Kidney (tissue), 14 donors: ENCODE data around the gene OTULIN. TPM values are rescaled to one million over a fixed set of nuclear protein-coding genes. Genes with fewer than 3 reads are reported as not detected.

ENCODE experiments used
- DNase-seq, 5 donors: peaks; one replicate each; pipeline ENCODE4 v3.0.0-alpha.2; 2013 to 2020
- FAIRE-seq: peaks from 2 replicates; lab custom pipeline; 2012; peaks lifted over from hg19 to GRCh38; lab: Jason Lieb, UNC
- H3K27ac ChIP-seq, 2 donors: one replicate each; pipeline ENCODE4 v1.7.0; 2013; ENCODE audit warnings: low read depth in 2 of 2, low read length in 2 of 2, inconsistent platforms in 1 of 2
- H3K27me3 ChIP-seq: one replicate; pipeline ENCODE4 v1.7.1; 2013; ENCODE audit warnings: low read length, inconsistent platforms; ENCODE audit not compliant: control insufficient read depth, insufficient read depth
- H3K36me3 ChIP-seq, 3 donors: one replicate each; pipeline versions ENCODE4 v1.7.0 to v1.7.1; 2013; ENCODE audit warnings: low read length in 3 of 3, control low read depth in 1 of 3, inconsistent platforms in 1 of 3; ENCODE audit not compliant: insufficient read depth in 3 of 3, control insufficient read depth in 2 of 3
- H3K4me1 ChIP-seq, 3 donors: one replicate each; pipeline versions ENCODE4 v1.7.0 to v1.7.1; 2013; ENCODE audit warnings: low read length in 3 of 3, inconsistent platforms in 1 of 3, low read depth in 1 of 3; ENCODE audit not compliant: control insufficient read depth in 2 of 3, insufficient read depth in 2 of 3
- H3K4me3 ChIP-seq, 3 donors: one replicate each; pipeline versions ENCODE4 v1.7.0 to v1.8.1; 2013; ENCODE audit warnings: low read length in 3 of 3, control low read depth in 1 of 3, inconsistent platforms in 1 of 3
- H3K9ac ChIP-seq, 3 donors: one replicate each; pipeline versions ENCODE4 v1.7.0 to v1.7.1; 2013; ENCODE audit warnings: low read length in 3 of 3, control low read depth in 1 of 3, inconsistent platforms in 1 of 3
- H3K9me3 ChIP-seq, 3 donors: one replicate each; pipeline versions ENCODE4 v1.7.0 to v1.7.1; 2013; ENCODE audit warnings: low read length in 3 of 3, control low read depth in 1 of 3, inconsistent platforms in 1 of 3; ENCODE audit not compliant: control insufficient read depth in 2 of 3, insufficient read depth in 1 of 3
- CTCF ChIP-seq: IDR thresholded peaks from 3 replicates; pipeline ENCODE4 v1.5.1; 2012; ENCODE audit warnings: mild to moderate bottlenecking, moderate library complexity, borderline replicate concordance; ENCODE audit not compliant: insufficient read depth; ENCODE audit errors: extremely low read depth
- intact Hi-C: fragments of 100-400 bp; cut with DNase I; formaldehyde crosslinking; loops from one replicate; pipeline ENCODE4 v1.11.1; 2022
- polyA plus RNA-seq: library from polyadenylated mRNA; stranded (reverse); fragments of 350-450 nt; fragmentation: Illumina TruSeq; extraction: RNeasy Lipid Tissue Mini Kit (QIAGEN cat#74804); gene quantifications from one replicate; pipeline ENCODE4 v1.2.3, GENCODE V29; 2014; ENCODE audit warnings: low read depth, low replicate concordance; ENCODE audit not compliant: insufficient read depth
- total RNA-seq: library from RNA; stranded (reverse); fragmentation: NEBNext Ultra II Directional; extraction: Animal tissue kit (Norgen Biotek cat#: 25700); gene quantifications from one replicate; pipeline ENCODE4 v1.2.1, GENCODE V29; 2021
- donor health status: control.
- donor health status: control.
- donor health status: control.
- donor health status: control.
- donor health status: control.
- donor health status: DM: yes; HTN: yes; CAD: no.
- donor health status: Normal renal cell carcinoma (clear cell type).

Gene OTULIN
- total and polyA plus RNA-seq, 2 donors from 2014 or later, result 9.0 to 28.4 TPM

DNA sequence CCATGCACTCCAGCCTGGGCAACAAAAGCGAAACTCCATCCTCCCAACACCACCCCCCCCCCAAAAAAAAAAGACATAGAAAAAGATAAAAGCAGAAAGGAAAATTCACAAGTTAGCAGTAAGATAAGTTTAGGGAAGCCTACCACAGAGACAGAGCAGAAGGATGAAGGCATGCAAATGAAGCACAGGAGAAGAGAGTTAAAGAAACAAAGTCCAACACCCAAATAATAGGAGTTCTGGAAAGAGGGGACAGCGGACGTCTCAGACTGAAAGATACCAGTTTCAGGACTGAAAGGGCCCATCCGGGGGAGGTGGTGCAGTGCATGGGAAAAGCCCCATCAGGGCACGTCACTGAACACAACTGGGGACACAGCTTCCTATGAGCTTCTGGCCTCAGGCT is 54.3 kb downstream of the OTULIN start:
- no peak for FAIRE-seq
- H3K27me3 ChIP-seq, result no peaks in the 10 kb centered on the region
- no peak for TF ChIP-seq CTCF

DNA sequence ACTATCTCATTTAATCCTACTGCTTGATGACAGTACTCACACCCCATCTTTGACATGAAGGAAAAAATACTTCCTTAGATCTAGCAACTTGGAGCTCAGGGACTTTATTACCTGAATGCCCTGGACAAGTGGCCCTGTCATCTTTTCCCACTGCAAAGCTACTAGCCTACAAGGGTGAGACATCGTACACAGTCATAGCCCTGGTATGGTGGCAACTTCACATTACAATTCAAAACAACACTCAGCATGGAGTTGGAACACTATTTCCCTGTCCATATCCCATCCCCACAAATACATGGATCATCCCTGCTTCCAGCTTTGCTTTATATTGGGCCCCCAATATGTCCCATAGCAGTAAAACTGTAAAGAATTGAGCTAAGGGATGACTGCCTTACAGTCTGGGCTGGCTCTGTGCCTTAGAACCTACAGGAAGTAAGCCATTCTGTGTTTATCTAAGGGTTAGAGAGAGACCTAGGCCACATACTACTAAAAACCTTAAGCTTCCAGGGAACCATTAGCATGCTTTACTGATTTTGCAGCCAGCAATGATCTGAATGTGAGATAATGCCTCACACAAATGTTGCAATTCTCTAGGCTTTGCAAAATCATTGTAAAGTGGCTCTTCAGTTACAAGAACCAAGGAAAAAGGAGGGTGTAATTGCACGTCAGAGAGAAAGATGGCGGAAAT is 55.9 kb downstream of the OTULIN start:
- Histone ChIP-seq H3K27ac (no peak overlapping the region), H3K9me3 (no peaks in the 10 kb centered on the region), H3K4me3 (no peak overlapping the region), H3K4me1 (peaks cover 0 to 9% (median 0%) of the 10 kb centered on the region in 3 donors), H3K27me3 (no peaks in the 10 kb centered on the region), H3K36me3 (peaks cover 0 to 4% (median 4%) of the 10 kb centered on the region in 3 donors), H3K9ac (no peak overlapping the region)
- TF ChIP-seq CTCF, result no peak
- FAIRE-seq, result no peak
- intact Hi-C loops, result no loop called here
- DNase-seq, result no peak

More for the DNA sequence above, 54.3 kb downstream of the OTULIN start:
- H3K4me1 ChIP-seq, result peaks cover 0 to 9% (median 0%) of the 10 kb centered on the region in 3 donors
- peaks cover 0 to 14% (median 11%) of the 10 kb centered on the region in 3 donors for H3K36me3 ChIP-seq
- H3K27ac ChIP-seq, result no peak overlapping the region
- H3K9me3 ChIP-seq, result no peaks in the 10 kb centered on the region
- no peak overlapping the region for H3K4me3 ChIP-seq
- intact Hi-C loops, result no loop called here
- H3K9ac ChIP-seq, result no peak overlapping the region
- DNase-seq, result no peak

- no peak overlapping the region for H3K4me3 ChIP-seq
- TF ChIP-seq CTCF, result no peak
- intact Hi-C loops, result no loop called here
- FAIRE-seq (no peak), DNase-seq (no peak)
- no peaks in the 10 kb centered on the region for H3K9me3 ChIP-seq
- H3K4me1 ChIP-seq, result peaks cover 0 to 5% (median 0%) of the 10 kb centered on the region in 3 donors
- no peaks in the 10 kb centered on the region for H3K27me3 ChIP-seq
- H3K36me3 ChIP-seq, result no peaks in the 10 kb centered on the region
- H3K9ac ChIP-seq, result no peak overlapping the region
- no peak overlapping the region for H3K27ac ChIP-seq
These were observed 57.6 kb downstream of the OTULIN start for GRCh38 chr5:14721990-14722656.
